ENCODE data around the gene TMEM140. TPM values are rescaled to one million over a fixed set of nuclear protein-coding genes. Genes with fewer than 3 reads are reported as not detected.

The TMEM140 gene
- total and polyA plus RNA-seq, 2 experiments from 2014 or later, result 20.8 to 23.1 TPM

- Histone ChIP-seq H3K9me3 (ENCODE audit: low read depth) (peaks cover 9% of the 10 kb centered on the region), H3K36me3 (replicated peaks; ENCODE audit: insufficient read depth, low read depth) (no peaks in the 10 kb centered on the region), H2AFZ (no peak overlapping the region), H3K79me2 (peaks cover 10% of the 10 kb centered on the region), H3K4me2 (peak overlapping the region; percentile 0), H3K27me3 (no peaks in the 10 kb centered on the region), H3K4me3 (no peak overlapping the region), H4K20me1 (ENCODE audit: insufficient read depth, poor library complexity, severe bottlenecking) (no peaks in the 10 kb centered on the region), H3K27ac (peak overlapping the region; percentile 66), H3K4me1 (ENCODE audit: insufficient read depth) (peaks cover 10% of the 10 kb centered on the region), H3K9me2 (replicated peaks; ENCODE audit: insufficient read depth) (no peaks in the 10 kb centered on the region)
- TF ChIP-seq EZH2 (IDR thresholded peaks at IDR 0.05; ENCODE audit: borderline replicate concordance) (no peak), CTCF (IDR thresholded peaks at IDR 0.05; ENCODE audit: poor library complexity) (no peak), EZH2phosphoT487 (IDR thresholded peaks at IDR 0.05; ENCODE audit: low read depth, severe bottlenecking, unreplicated experiment) (no peak)
- 94% methylated on average over 2 of the region's 2 CpGs for WGBS (ENCODE audit: low lambda C conversion rate, missing lambda C conversion rate)
- DNase-seq (ENCODE audit: low spot score), result no peak
Observed at GRCh38 chr7:135159359-135160085, 11.7 kb downstream of the TMEM140 start.

GRCh38 chr7:135160098-135160857, 12.4 kb downstream of the TMEM140 start:
- Histone ChIP-seq H3K79me2 (peaks cover 7% of the 10 kb centered on the region), H3K9me3 (ENCODE audit: low read depth) (peaks cover 6% of the 10 kb centered on the region), H3K4me3 (no peak overlapping the region), H3K27ac (peak overlapping the region; percentile 66), H2AFZ (no peak overlapping the region), H3K4me2 (peak overlapping the region; percentile 0), H3K4me1 (ENCODE audit: insufficient read depth) (peaks cover 10% of the 10 kb centered on the region), H4K20me1 (ENCODE audit: insufficient read depth, poor library complexity, severe bottlenecking) (no peaks in the 10 kb centered on the region), H3K27me3 (no peaks in the 10 kb centered on the region), H3K9me2 (replicated peaks; ENCODE audit: insufficient read depth) (no peaks in the 10 kb centered on the region), H3K36me3 (replicated peaks; ENCODE audit: insufficient read depth, low read depth) (no peaks in the 10 kb centered on the region)
- TF ChIP-seq CTCF (IDR thresholded peaks at IDR 0.05; ENCODE audit: poor library complexity), result no peak
- TF ChIP-seq EZH2 (IDR thresholded peaks at IDR 0.05; ENCODE audit: borderline replicate concordance), result no peak
- no peak for TF ChIP-seq EZH2phosphoT487 (IDR thresholded peaks at IDR 0.05; ENCODE audit: low read depth, severe bottlenecking, unreplicated experiment)
- WGBS (ENCODE audit: low lambda C conversion rate, missing lambda C conversion rate), result 58% methylated on average over 5 of the region's 5 CpGs
- no peak for DNase-seq (ENCODE audit: low spot score)

- Histone ChIP-seq H4K20me1 (ENCODE audit: insufficient read depth, poor library complexity, severe bottlenecking) (no peaks in the 10 kb centered on the region), H3K27me3 (no peaks in the 10 kb centered on the region), H3K9me2 (replicated peaks; ENCODE audit: insufficient read depth) (no peaks in the 10 kb centered on the region), H3K4me2 (peak overlapping the region; percentile 0), H3K27ac (peak overlapping the region; percentile 66), H3K4me3 (no peak overlapping the region), H3K4me1 (ENCODE audit: insufficient read depth) (peaks cover 10% of the 10 kb centered on the region), H3K9me3 (ENCODE audit: low read depth) (peaks cover 5% of the 10 kb centered on the region), H2AFZ (no peak overlapping the region), H3K36me3 (replicated peaks; ENCODE audit: insufficient read depth, low read depth) (no peaks in the 10 kb centered on the region), H3K79me2 (peaks cover 6% of the 10 kb centered on the region)
- TF ChIP-seq EZH2 (IDR thresholded peaks at IDR 0.05; ENCODE audit: borderline replicate concordance), result no peak
- TF ChIP-seq EZH2phosphoT487 (IDR thresholded peaks at IDR 0.05; ENCODE audit: low read depth, severe bottlenecking, unreplicated experiment), result no peak
- TF ChIP-seq CTCF (IDR thresholded peaks at IDR 0.05; ENCODE audit: poor library complexity), result no peak
- WGBS (ENCODE audit: low lambda C conversion rate, missing lambda C conversion rate), result 63% methylated on average over 9 of the region's 9 CpGs
- no peak for DNase-seq (ENCODE audit: low spot score)
Observed at GRCh38 chr7:135160858-135161653, 13.2 kb downstream of the TMEM140 start.

Measured in hepatocyte (in vitro differentiated cells).